Sigmoid colon (tissue), 7 donors: Measurements from ENCODE around the gene INTS14. TPM values are rescaled to one million over a fixed set of nuclear protein-coding genes. Genes with fewer than 3 reads are reported as not detected.

Experiments
- DNase-seq: peaks from one replicate; pipeline ENCODE4 v3.0.0-alpha.2; 2019
- H3K27ac ChIP-seq, 4 donors: fragments of 200-600 bp; sonication (generic); one replicate each; pipeline ENCODE4 v1.5.1; 2016 to 2019; ENCODE audit warnings: mild to moderate bottlenecking in 1 of 4
- H3K27me3 ChIP-seq, 3 donors: fragments of 200-600 bp; sonication (generic); one replicate each; pipeline ENCODE4 v1.5.1; 2019; ENCODE audit warnings: mild to moderate bottlenecking in 1 of 3
- H3K36me3 ChIP-seq, 4 donors: fragments of 200-600 bp; sonication (generic); one replicate each; pipeline ENCODE4 v1.5.1; 2016 to 2019
- H3K4me1 ChIP-seq, 4 donors: fragments of 200-600 bp; sonication (generic); one replicate each; pipeline ENCODE4 v1.5.1; 2017 to 2019
- H3K4me3 ChIP-seq, 4 donors: fragments of 200-600 bp; sonication (generic); one replicate each; pipeline ENCODE4 v1.5.1; 2017 to 2019; ENCODE audit warnings: mild to moderate bottlenecking in 2 of 4, moderate library complexity in 1 of 4
- H3K9me3 ChIP-seq, 4 donors: fragments of 200-600 bp in 3 of 4; sonication (generic) in 3 of 4; one replicate each; pipeline versions ENCODE4 v1.5.1 to v1.6.1; 2013 to 2019
- CTCF ChIP-seq, 4 experiments: fragments of 450-650 bp in 3 of 4; fragments of 200-600 bp in 1 of 4; IDR thresholded peaks; one replicate each; pipeline ENCODE4 v1.5.1; 2016 to 2019; ENCODE audit warnings: antibody characterized with exemption in 4 of 4, mild to moderate bottlenecking in 3 of 4, moderate library complexity in 2 of 4
- EP300 ChIP-seq, 4 donors: sonication (generic); formaldehyde crosslinking; IDR thresholded peaks; one replicate each; pipeline ENCODE4 v1.6.1; 2017; ENCODE audit warnings: antibody characterized with exemption in 4 of 4
- POLR2A ChIP-seq, 2 donors: fragments of 450-650 bp; IDR thresholded peaks; one replicate each; pipeline ENCODE4 v1.6.1; 2016; ENCODE audit warnings: antibody characterized with exemption in 2 of 2, mild to moderate bottlenecking in 2 of 2, moderate library complexity in 2 of 2
- POLR2AphosphoS5 ChIP-seq, 4 donors: sonication (generic); formaldehyde crosslinking; IDR thresholded peaks; one replicate each; pipeline ENCODE4 v1.6.1; 2017; ENCODE audit warnings: antibody characterized with exemption in 4 of 4
- WGBS, 2 donors: extraction: QIAGEN DNeasy Blood & Tissue Kit; methylation state at CpG; one replicate each; pipeline ENCODE4 v1.1.7; 2013; 5-methylcytosine and 5-hydroxymethylcytosine counted together
- intact Hi-C: fragments of 100-400 bp; cut with DNase I; formaldehyde crosslinking; loops from one replicate; pipeline ENCODE4 v1.15.1; 2023
- polyA plus RNA-seq, 3 donors: library from polyadenylated mRNA; stranded (reverse); fragments of 200-250 nt; gene quantifications; one replicate each; pipeline ENCODE4 v1.2.3, GENCODE V29; 2013
- total RNA-seq, 4 donors: library from RNA; depleted of rRNA; stranded (reverse); fragments of >200 nt; gene quantifications; one replicate each; pipeline ENCODE4 v1.1.0, GENCODE V29; 2016
- donor health status: healthy with polysubstance abuse.
- donor health status: Bipolar disorder and iron deficiency.
- donor health status: healthy.

The INTS14 gene
- total and polyA plus RNA-seq, 7 donors: 16.2 to 29.9 (median 24.0) TPM

- TF ChIP-seq POLR2AphosphoS5 (IDR thresholded peaks at IDR 0.05) (no peak), CTCF (IDR thresholded peaks at IDR 0.05) (no peak), POLR2A (IDR thresholded peaks at IDR 0.05) (no peak), EP300 (IDR thresholded peaks at IDR 0.05) (no peak)
- Histone ChIP-seq H3K4me3 (no peak overlapping the region), H3K9me3 (no peaks in the 10 kb centered on the region), H3K4me1 (peaks cover 0 to 8% (median 5%) of the 10 kb centered on the region in 4 donors), H3K36me3 (no peaks in the 10 kb centered on the region), H3K27me3 (no peaks in the 10 kb centered on the region), H3K27ac (no peak overlapping the region)
- no peak for DNase-seq
- WGBS, 2 donors: 91 to 93% methylated on average over 5 of the region's 5 CpGs
- intact Hi-C loops: loop anchor here (2.0 to 5.0 kb wide), 2 partner anchors 219 to 654 kb away; partner anchors contain the start of gene DIS3L
Observed at GRCh38 chr15:65638109-65638508, 27.2 kb upstream of the INTS14 start.

- TF ChIP-seq POLR2A (IDR thresholded peaks at IDR 0.05): no peak
- TF ChIP-seq POLR2AphosphoS5 (IDR thresholded peaks at IDR 0.05): no peak
- TF ChIP-seq EP300 (IDR thresholded peaks at IDR 0.05): no peak
- TF ChIP-seq CTCF (IDR thresholded peaks at IDR 0.05): no peak
- no peaks in the 10 kb centered on the region for H3K36me3 ChIP-seq
- H3K27me3 ChIP-seq: no peaks in the 10 kb centered on the region
- no peaks in the 10 kb centered on the region for H3K9me3 ChIP-seq
- DNase-seq: no peak
- WGBS, 2 donors: 83 to 85% methylated on average over 1 of the region's 1 CpG
- no peak overlapping the region for H3K4me3 ChIP-seq
- peaks cover 0 to 8% (median 5%) of the 10 kb centered on the region in 4 donors for H3K4me1 ChIP-seq
- intact Hi-C loops: no loop called here
- no peak overlapping the region for H3K27ac ChIP-seq
Observed at GRCh38 chr15:65634356-65634755, 23.4 kb upstream of the INTS14 start.

- Histone ChIP-seq H3K4me3 (no peak overlapping the region), H3K4me1 (peaks cover 0 to 6% (median 3%) of the 10 kb centered on the region in 4 donors), H3K9me3 (no peaks in the 10 kb centered on the region), H3K27me3 (no peaks in the 10 kb centered on the region), H3K36me3 (no peaks in the 10 kb centered on the region), H3K27ac (no peak overlapping the region)
- 84 to 90% methylated on average over 2 of the region's 2 CpGs for WGBS, 2 donors
- no peak for TF ChIP-seq POLR2A (IDR thresholded peaks at IDR 0.05)
- no peak for TF ChIP-seq CTCF (IDR thresholded peaks at IDR 0.05)
- no peak for TF ChIP-seq POLR2AphosphoS5 (IDR thresholded peaks at IDR 0.05)
- TF ChIP-seq EP300 (IDR thresholded peaks at IDR 0.05): no peak
- intact Hi-C loops: no loop called here
- no peak for DNase-seq
Observed at GRCh38 chr15:65633752-65634151, 22.8 kb upstream of the INTS14 start.

- Histone ChIP-seq H3K9me3 (no peaks in the 10 kb centered on the region), H3K27ac (no peak overlapping the region), H3K4me1 (no peaks in the 10 kb centered on the region), H3K27me3 (no peaks in the 10 kb centered on the region), H3K4me3 (no peak overlapping the region), H3K36me3 (no peaks in the 10 kb centered on the region)
- no peak for DNase-seq
- intact Hi-C loops: no loop called here
- WGBS, 2 donors: 83 to 86% methylated on average over 4 of the region's 4 CpGs
- TF ChIP-seq POLR2AphosphoS5 (IDR thresholded peaks at IDR 0.05): no peak
- no peak for TF ChIP-seq EP300 (IDR thresholded peaks at IDR 0.05)
- TF ChIP-seq CTCF (IDR thresholded peaks at IDR 0.05): no peak
- no peak for TF ChIP-seq POLR2A (IDR thresholded peaks at IDR 0.05)
Observed at GRCh38 chr15:65632780-65633375, 21.9 kb upstream of the INTS14 start.

GRCh38 chr15:65631503-65631902 lies 20.6 kb upstream of the INTS14 start:
- no peak overlapping the region for H3K27ac ChIP-seq
- TF ChIP-seq POLR2AphosphoS5 (IDR thresholded peaks at IDR 0.05) (no peak), CTCF (IDR thresholded peaks at IDR 0.05) (no peak), POLR2A (IDR thresholded peaks at IDR 0.05) (no peak), EP300 (IDR thresholded peaks at IDR 0.05) (no peak)
- intact Hi-C loops: no loop called here
- H3K27me3 ChIP-seq: no peaks in the 10 kb centered on the region
- no peaks in the 10 kb centered on the region for H3K4me1 ChIP-seq
- no peak overlapping the region for H3K4me3 ChIP-seq
- WGBS, 2 donors: 87 to 91% methylated on average over 6 of the region's 6 CpGs
- no peaks in the 10 kb centered on the region for H3K36me3 ChIP-seq
- H3K9me3 ChIP-seq: no peaks in the 10 kb centered on the region
- no peak for DNase-seq
